Measurements from ENCODE around the gene TNK1.
A peak's percentile ranks its signal among the peaks of the same experiment; 100 is the strongest.

TNK1 gene

DNA sequence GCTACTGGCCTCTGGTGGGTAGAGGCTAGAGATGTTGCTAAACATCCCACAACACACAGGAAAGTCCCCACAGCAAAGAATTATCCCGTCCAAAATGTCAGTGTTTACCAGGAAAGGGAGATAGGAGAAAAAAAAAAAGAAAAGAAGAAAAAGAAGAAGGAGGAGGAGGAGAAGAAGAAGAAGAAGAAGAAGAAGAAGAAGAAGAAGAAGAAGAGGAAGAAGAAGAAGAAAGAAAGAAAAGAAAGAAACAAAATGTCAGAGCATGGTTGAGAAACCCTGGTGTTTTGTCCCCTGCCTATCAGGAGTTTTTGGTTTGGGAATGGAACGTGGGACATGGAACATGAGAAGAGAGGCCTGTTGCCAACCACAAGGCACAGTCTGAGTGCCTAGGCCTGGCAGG lies 23.5 kb upstream of the TNK1 start:
- TF ChIP-seq YY1 (IDR thresholded peaks at IDR 0.05; ENCODE audit: low read depth) (no peak), REST (IDR thresholded peaks at IDR 0.05; ENCODE audit: low read depth) (no peak), RAD21 (IDR thresholded peaks at IDR 0.05; ENCODE audit: low read depth) (no peak), TAF1 (IDR thresholded peaks at IDR 0.05; ENCODE audit: low read depth) (no peak), FOXM1 (IDR thresholded peaks at IDR 0.05; ENCODE audit: borderline replicate concordance, low read depth) (no peak), TCF12 (IDR thresholded peaks at IDR 0.05; ENCODE audit: low read depth) (no peak)

- TF ChIP-seq CEBPB (IDR thresholded peaks at IDR 0.05) (no peak), EP300 (IDR thresholded peaks at IDR 0.05; ENCODE audit: borderline replicate concordance) (no peak), ZBTB7A (IDR thresholded peaks at IDR 0.05; ENCODE audit: low read depth) (no peak), USF1 (IDR thresholded peaks at IDR 0.05) (no peak), MAX (IDR thresholded peaks at IDR 0.05) (no peak), EGR1 (IDR thresholded peaks at IDR 0.05) (no peak), TCF12 (IDR thresholded peaks at IDR 0.05; ENCODE audit: low read depth) (no peak), REST (IDR thresholded peaks at IDR 0.05; ENCODE audit: low read depth) (no peak)
Measured at GRCh38 chr17:7361906-7362305, 19.0 kb upstream of the TNK1 start.

GRCh38 chr17:7363311-7363710 lies 17.6 kb upstream of the TNK1 start:
- no peak for TF ChIP-seq USF1 (IDR thresholded peaks at IDR 0.05)
- peak; percentile 24; the same call in 1 of the 2 replicates for TF ChIP-seq TEAD4 (IDR thresholded peaks at IDR 0.05)

GRCh38 chr17:7367083-7367482 lies 13.8 kb upstream of the TNK1 start:
- TF ChIP-seq YY1 (IDR thresholded peaks at IDR 0.05; ENCODE audit: low read depth) = no peak
- TF ChIP-seq MAX (IDR thresholded peaks at IDR 0.05) = no peak
- TF ChIP-seq REST (IDR thresholded peaks at IDR 0.05; ENCODE audit: low read depth) = no peak
- no peak for TF ChIP-seq EGR1 (IDR thresholded peaks at IDR 0.05)
- no peak for TF ChIP-seq RAD21 (IDR thresholded peaks at IDR 0.05; ENCODE audit: low read depth)
- no peak for TF ChIP-seq TEAD4 (IDR thresholded peaks at IDR 0.05)
- TF ChIP-seq TCF12 (IDR thresholded peaks at IDR 0.05; ENCODE audit: low read depth) = no peak
- TF ChIP-seq EP300 (IDR thresholded peaks at IDR 0.05; ENCODE audit: borderline replicate concordance) = no peak
- TF ChIP-seq FOXM1 (IDR thresholded peaks at IDR 0.05; ENCODE audit: borderline replicate concordance, low read depth) = no peak
- TF ChIP-seq CREB1 (IDR thresholded peaks at IDR 0.05; ENCODE audit: low read depth) = no peak
- no peak for TF ChIP-seq TAF1 (IDR thresholded peaks at IDR 0.05; ENCODE audit: low read depth)
- no peak for TF ChIP-seq USF1 (IDR thresholded peaks at IDR 0.05)
- no peak for TF ChIP-seq ZBTB7A (IDR thresholded peaks at IDR 0.05; ENCODE audit: low read depth)
- no peak for TF ChIP-seq NFIC (IDR thresholded peaks at IDR 0.05)
